GM18517 (cell line): ENCODE results near the gene CEMIP.

Experiments
- ATAC-seq: cut with Tn5 transposase; IDR thresholded peaks from one replicate; pipeline ENCODE4 v1.9.1; 2021; ENCODE audit warnings: mild to moderate bottlenecking, moderate library complexity; ENCODE audit not compliant: unreplicated experiment

Gene CEMIP, protein sequence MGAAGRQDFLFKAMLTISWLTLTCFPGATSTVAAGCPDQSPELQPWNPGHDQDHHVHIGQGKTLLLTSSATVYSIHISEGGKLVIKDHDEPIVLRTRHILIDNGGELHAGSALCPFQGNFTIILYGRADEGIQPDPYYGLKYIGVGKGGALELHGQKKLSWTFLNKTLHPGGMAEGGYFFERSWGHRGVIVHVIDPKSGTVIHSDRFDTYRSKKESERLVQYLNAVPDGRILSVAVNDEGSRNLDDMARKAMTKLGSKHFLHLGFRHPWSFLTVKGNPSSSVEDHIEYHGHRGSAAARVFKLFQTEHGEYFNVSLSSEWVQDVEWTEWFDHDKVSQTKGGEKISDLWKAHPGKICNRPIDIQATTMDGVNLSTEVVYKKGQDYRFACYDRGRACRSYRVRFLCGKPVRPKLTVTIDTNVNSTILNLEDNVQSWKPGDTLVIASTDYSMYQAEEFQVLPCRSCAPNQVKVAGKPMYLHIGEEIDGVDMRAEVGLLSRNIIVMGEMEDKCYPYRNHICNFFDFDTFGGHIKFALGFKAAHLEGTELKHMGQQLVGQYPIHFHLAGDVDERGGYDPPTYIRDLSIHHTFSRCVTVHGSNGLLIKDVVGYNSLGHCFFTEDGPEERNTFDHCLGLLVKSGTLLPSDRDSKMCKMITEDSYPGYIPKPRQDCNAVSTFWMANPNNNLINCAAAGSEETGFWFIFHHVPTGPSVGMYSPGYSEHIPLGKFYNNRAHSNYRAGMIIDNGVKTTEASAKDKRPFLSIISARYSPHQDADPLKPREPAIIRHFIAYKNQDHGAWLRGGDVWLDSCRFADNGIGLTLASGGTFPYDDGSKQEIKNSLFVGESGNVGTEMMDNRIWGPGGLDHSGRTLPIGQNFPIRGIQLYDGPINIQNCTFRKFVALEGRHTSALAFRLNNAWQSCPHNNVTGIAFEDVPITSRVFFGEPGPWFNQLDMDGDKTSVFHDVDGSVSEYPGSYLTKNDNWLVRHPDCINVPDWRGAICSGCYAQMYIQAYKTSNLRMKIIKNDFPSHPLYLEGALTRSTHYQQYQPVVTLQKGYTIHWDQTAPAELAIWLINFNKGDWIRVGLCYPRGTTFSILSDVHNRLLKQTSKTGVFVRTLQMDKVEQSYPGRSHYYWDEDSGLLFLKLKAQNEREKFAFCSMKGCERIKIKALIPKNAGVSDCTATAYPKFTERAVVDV (N-terminal part only)

DNA sequence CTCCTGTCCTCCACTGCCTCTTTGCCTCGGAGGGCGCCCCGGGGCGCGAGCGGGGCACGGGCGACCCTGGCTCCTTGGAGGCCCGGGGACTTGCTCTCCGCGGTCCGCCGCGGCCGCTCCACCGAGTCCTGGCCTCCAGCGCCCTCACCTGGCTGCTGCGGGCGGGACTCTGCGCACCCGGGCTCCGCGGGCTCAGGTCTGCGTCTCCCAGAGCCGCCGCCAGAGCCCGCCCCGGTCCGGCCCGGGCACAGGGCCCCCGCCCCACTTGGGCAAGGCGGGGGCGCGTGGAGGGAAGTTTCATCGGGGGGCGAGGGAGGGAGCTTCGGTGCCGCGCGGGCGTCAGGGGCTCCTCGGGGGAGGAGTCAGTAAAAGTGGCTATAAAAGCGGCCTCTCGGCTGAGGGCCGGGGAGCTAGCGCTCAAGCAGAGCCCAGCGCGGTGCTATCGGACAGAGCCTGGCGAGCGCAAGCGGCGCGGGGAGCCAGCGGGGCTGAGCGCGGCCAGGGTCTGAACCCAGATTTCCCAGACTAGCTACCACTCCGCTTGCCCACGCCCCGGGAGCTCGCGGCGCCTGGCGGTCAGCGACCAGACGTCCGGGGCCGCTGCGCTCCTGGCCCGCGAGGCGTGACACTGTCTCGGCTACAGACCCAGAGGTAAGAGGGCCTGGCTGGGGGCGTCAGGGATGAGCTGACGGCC is at the start of gene CEMIP:
CEMIP (plus strand) TSS at position 407 of the 694 bp plus-strand sequence. CDS start 94,510 bp downstream, outside the sequence.
- ATAC-seq = no peak

DNA sequence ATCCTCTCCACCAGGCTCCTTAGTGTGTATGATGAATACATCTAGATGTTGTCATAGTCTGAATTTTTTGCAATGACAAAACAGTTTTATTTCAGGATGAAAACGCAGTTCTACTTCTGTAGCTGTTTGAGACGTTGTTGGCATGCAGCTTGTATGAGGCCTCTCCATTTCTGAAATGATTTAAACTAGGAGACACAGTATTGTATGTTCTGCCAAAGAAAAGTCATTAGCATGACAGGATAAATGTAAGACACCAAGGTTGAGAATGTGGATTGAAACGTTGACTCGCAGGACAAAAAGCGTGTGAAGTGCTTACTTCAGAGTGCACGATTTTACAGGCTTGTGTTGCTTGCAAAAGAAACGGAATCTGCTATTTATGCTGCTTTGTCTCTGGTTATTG is 48.8 kb upstream of the CEMIP start:
- no peak for ATAC-seq

DNA sequence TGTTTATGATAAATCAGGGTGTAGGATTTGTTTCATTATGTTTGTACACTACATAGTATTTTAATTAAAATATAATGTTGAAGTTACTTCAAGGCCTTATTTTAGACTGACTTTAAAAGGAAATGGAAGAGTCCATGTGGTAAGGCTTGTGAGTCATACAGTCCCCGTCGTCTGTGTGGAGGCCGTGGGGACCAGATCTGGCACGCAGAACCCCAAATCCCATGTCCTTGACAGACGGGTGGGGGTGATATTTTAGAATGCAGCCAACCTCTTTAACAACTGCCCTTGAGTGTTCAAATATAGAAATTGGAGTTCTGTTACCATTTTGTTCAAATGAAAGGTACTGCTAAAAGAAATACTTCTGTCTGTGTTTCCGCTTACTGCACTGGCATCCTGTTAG is 48.2 kb upstream of the CEMIP start:
- ATAC-seq = no peak

DNA sequence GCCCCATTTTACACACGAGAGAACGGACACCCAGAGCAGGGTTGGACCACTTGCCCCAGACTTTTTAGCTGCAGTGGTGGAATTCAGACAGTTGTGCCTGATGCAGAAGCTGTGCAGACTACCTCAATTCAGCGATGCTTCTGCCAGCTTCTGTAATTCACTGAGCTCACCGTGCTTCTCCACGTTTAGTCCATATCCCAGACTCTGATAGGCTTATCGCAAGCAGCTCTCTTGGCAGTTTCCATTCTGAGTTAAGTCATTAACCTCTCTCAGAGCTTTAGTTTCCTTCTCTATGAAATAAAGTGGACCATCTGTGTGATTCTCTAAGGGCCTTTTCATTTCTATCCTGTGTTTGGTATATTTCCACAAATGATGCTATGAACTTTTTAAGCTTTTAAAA is 47.0 kb upstream of the CEMIP start:
- no peak for ATAC-seq

DNA sequence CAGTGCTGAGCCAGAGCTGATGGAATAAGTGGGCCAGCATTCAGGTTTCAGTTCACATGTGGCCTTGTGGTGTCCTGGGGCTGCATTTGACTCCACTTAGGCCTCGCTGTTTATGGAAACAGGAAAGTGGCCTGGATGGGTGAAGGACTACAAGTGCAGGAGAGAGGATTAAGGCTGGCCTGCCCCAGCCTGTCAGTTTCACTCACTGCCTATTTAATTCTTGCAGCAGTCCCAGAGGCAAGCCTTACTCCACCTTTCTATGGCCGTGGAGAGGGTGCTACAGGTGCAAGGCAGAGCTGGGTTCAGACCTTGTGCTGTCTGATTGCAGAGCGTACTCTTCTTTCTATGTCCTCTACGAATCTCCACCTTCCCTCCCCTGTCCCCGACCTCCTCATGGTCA is 46.4 kb upstream of the CEMIP start:
- ATAC-seq = no peak

DNA sequence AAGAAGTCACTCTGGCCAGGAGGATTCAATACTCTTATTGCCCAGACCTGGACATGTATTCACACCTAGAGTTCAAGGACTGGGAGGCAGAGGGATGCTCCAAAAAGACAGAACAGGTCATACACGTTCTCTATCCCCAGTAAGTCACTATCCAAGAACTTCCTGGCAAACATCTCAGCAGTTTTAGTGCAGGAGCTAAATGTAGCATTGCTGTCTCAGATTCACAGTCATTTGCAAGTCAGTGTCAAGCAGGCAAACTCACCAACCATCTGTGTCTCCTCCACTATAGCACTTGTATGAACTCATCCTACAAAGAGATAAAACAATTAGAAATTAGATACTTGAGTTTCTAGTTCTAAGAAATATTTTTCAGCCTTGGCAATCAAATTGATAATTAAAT is 45.7 kb upstream of the CEMIP start:
- no peak for ATAC-seq

DNA sequence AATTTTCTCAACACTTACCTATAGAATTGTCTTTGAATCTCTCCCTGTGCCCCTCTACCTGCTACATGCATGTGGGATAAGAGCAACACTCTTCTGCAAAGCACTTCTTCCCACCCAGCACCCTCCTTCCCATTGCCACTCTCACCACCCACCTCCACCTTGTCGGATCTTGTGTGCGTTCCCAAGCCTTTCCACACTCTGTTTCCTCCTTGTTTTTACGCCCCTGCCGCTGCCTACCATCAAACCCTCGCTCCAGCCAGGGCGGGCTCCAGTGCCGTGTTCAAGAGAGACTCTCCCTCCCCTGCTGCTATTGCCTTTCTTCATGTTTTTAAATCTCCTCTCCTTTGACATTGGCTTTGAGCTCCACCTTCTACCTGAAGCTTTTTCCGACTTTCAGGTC is 43.8 kb upstream of the CEMIP start:
- ATAC-seq = no peak

DNA sequence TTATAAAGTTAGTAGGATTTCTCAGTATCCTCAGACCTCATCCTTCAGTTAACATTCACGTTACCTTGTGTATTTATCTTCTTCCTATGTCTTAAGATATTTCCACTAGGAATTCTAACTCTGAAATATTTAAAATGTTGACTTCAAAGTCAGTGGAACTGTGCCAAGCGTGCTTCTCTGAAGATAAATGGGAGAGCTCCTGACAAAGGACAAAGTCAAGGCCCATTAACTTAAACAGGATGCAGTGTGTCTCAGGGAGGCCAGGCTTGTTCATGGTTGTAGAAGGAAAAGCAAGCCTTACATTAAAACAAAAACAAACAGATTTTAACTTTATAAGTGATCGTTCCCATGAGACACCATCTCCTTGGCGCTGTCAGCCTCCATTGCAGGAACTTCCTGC is 42.6 kb upstream of the CEMIP start:
- no peak for ATAC-seq

DNA sequence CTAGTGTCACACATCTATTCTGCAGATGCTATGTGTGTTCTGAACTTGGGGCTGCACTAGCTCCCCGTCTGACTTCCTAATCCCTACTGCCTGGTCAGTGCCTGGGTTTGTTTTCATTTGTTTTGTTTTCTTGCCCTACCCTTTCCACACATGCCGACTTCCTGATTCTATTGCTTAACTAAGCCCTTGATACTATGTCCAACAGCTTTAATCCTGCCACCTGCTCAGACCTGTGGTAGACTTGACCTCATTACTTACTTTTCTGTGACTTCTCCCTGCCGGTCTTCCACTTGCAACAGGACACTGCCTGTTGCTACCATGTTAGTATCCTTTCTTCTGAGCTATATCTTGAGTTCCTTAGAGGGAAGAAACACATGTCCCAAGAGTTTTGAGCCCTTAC is 39.3 kb upstream of the CEMIP start:
- ATAC-seq = no peak

DNA sequence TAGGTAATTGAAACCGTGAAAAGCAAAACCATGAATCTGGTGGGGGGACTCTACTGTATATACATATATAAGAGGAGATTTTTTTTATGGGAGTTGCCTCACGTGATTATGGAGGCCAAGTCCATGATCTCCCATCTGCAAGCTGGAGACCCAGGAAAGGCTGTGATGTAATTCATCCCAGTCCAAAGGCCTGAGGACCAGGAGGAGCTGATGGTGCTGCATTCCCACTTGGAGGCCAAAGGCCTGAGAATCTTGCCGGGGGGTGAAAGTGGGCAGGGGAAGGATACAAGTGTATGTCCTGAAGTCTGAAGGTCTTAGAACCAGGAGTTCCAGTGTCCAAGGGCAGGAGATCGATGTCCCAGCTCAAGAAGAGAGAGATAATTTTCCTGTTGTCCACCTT is 37.1 kb upstream of the CEMIP start:
- ATAC-seq = no peak

DNA sequence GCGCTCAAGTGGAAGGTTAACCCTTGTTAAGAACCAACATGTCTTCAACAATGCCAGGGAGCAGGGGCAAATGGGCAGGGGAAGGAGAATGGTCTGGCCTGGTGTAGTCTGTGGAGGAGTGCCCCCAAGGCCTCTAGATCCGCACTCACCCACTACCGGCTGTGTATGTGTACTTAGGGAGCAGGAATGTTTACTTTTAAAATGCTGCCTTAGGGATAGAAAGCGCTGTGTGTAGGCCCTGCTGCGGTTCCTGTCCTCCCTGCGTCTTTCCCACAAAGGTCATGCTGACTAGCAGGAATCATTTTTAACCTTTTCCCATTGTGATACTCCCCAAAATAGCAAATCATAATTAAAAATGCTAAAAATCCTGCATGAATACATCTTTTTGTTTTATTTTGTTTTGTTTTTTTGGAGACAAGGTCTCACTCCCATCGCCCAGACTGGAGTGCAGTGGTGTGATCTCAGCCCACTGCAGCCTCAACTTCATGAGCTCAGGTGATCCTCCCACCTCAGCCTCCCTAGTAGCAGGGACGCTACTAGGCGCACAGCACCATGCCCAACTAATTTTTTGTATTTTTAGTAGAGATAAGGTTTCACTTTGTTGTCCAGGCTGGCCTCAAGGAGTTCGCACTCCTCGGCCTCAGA is 35.9 kb upstream of the CEMIP start:
- ATAC-seq = no peak

DNA sequence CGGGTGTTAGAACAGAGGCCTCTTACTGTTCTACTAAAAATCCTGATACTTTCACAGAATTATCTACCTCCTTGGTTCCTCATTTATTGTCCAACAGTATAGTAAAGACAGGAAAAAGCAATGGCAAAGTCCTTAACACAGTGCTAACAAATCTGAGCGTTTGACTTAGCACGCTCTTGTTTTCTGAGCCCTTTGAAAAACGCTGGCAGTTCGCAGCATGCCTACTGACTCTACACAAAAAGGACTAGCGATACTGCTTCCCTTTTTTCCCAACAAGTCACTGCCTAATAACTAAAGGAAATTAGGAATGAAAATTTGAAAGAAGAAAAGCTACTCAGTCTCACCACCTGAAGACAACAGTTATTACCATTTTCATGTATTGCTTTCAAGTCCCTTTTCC is 34.8 kb upstream of the CEMIP start:
- ATAC-seq = no peak

DNA sequence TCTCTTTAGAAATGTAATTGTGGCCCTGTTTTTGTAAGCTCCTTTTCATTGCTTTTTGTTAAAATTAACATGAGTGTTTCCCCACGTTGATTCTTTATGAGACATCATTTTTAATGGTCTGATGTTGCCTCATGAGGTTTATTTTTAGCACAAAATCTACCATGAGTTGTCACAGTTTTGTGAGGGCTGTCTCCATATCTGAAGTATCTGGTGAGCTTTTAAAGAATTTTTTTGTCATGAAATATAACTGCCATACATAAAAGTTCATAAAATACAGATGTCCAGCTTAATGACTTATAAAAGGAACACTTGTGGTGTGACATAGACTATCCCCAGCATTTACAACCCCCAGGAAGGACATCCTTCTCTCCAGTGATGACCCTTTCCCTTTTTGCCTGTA is 34.3 kb upstream of the CEMIP start:
- no peak for ATAC-seq

DNA sequence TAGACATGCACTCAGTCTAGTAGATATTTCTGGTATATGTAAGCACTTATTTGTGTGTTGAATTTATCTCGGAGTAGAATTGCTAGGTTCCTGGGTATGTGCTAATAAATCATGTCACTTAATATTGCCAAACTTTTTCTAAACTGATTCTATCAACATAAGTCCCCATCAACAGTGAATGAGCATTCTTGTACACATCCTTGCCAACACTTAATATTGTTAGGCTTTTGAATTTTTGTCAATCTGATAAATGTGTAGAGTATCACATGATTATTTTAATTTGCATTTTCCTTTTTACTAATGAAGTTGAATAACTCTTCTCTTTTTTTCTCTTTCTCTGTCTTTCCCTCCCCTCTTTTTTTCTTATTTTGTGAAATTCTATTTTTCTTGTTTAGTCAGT is 33.3 kb upstream of the CEMIP start:
- no peak for ATAC-seq

DNA sequence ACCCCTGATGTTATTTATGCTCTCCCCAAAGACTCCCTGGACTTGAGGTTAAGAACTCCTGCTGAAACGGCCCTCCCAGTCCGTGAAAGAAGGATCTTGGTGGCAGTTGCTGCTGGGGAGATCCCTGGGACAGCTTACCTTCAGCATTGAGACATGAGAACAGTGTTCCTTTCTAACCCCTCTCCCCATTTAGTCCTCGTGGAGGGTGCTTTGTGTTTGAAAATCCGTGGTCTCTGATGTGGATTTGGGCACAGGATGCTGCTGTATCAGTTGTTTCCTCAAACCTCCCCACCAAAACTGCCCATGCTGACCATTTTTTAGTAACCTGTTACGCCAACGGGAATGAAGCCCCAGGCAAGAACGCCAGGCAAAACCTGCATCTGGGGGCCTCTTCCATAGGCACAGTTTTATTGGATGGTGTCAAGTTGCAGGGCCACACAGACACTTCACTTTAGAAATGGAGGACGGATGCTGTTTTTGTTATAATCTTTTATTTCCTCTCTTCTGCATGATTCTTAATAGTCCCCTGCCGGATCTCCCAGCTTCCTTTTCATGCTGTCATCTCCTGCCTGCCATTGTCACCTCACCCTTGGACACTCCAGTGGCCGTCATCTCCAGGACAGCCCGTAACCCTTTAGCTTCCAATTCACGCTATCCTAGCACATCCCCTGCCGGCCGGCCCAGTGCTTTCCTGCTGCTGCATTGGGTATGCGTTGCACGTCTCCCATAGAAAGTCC is 31.7 kb upstream of the CEMIP start:
- no peak for ATAC-seq

DNA sequence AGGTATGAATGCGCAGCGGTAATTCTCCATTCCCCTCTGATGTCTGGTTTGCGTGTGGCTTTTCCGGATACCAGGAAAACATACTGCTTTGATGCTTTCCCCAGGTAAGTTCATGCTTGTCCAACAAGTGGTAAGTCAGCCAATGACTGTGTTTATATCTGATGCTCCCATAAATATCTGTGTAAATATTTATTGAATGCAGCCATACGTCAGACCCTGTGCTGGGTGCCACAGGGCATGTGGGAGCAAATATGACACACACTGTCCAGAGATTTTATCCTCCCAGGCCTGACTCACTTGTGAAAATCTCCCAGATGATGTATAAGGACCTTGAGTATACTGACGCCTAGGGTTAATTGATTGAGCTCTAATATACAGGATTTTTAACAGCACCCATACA is 29.6 kb upstream of the CEMIP start:
- ATAC-seq = no peak

DNA sequence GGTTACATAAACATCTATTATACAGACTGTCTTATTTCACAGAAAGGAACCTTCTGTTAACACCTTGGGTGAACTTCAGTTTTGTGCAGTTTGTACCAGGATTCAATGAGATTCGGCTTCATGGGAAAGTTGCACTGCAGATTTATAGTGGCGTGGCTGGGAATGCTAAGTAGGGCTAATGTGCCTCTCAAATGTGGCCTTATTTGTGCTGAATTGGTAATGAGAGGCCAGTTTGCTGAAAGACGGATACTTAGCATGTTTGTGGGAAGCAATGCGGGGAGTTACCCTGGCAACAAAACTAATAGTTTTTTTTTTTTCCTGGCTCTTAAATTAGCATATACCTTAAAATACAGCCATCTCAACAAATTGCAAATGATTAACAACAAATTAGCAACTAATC is 28.6 kb upstream of the CEMIP start:
- ATAC-seq = no peak

DNA sequence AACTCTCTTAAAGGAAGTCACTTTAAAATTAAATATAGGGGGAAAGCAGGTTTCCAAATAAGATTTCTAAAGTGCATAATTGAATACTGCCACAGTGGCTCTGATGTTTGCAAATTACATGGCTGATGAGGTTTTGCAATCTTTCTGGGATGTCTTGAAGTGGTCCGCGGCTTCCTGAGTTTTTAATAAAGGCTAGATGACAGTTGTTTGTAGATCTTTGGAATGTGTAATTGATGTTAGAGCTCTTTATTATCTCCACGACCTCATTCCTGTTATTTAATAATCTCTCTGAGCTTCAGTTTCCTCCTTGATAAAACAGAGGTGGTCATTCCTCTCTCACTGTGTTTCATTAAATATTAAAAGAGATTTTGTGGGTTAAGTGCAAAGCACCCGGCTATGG is 27.0 kb upstream of the CEMIP start:
- no peak for ATAC-seq

DNA sequence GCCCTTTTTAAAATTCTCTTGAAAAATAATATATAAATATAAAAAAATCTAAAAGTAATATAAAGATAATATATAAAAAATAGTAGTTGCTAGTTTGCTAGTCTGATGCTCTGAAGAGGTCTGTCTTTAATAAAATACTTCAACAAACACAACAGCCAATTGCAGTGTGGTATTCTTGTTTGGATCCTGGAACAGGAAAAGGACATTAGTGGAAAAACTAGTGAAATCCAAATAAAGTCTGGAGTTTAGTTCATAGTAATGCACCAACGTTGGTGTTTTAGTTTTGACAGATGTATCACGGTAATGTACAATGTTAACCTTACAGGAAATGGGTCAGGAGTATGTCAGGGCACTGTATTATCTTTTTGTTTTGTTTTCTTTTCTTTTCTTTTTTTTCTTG is 26.0 kb upstream of the CEMIP start:
- no peak for ATAC-seq

DNA sequence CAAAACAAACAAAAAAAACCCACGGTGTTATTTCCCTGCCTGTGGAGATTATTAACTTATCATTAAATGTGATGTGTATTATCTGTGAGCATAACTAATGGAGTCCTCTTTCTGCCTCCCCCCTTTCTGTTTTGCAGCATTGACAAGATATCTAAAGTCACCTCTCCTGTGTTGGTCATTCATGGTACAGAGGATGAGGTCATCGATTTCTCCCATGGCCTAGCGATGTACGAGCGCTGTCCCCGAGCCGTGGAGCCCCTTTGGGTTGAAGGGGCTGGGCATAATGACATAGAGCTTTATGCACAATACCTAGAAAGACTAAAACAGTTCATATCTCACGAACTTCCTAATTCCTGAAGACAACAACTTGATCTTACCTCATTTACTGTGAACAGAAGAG is 25.2 kb upstream of the CEMIP start:
- ATAC-seq = no peak
